Activated CD4-positive, CD25-positive, alpha-beta regulatory T cell treated with anti-CD3 and anti-CD28 coated beads, Interleukin-2, amount 50 U/mL, for 16 hours (primary cell): ENCODE results near the gene PPP1R13L.

Experiments used
- DNase-seq: peaks from one replicate; pipeline ENCODE4 v3.0.0-alpha.2; 2020; ENCODE audit warnings: low read depth, low spot score

Gene PPP1R13L, protein sequence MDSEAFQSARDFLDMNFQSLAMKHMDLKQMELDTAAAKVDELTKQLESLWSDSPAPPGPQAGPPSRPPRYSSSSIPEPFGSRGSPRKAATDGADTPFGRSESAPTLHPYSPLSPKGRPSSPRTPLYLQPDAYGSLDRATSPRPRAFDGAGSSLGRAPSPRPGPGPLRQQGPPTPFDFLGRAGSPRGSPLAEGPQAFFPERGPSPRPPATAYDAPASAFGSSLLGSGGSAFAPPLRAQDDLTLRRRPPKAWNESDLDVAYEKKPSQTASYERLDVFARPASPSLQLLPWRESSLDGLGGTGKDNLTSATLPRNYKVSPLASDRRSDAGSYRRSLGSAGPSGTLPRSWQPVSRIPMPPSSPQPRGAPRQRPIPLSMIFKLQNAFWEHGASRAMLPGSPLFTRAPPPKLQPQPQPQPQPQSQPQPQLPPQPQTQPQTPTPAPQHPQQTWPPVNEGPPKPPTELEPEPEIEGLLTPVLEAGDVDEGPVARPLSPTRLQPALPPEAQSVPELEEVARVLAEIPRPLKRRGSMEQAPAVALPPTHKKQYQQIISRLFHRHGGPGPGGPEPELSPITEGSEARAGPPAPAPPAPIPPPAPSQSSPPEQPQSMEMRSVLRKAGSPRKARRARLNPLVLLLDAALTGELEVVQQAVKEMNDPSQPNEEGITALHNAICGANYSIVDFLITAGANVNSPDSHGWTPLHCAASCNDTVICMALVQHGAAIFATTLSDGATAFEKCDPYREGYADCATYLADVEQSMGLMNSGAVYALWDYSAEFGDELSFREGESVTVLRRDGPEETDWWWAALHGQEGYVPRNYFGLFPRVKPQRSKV

DNA sequence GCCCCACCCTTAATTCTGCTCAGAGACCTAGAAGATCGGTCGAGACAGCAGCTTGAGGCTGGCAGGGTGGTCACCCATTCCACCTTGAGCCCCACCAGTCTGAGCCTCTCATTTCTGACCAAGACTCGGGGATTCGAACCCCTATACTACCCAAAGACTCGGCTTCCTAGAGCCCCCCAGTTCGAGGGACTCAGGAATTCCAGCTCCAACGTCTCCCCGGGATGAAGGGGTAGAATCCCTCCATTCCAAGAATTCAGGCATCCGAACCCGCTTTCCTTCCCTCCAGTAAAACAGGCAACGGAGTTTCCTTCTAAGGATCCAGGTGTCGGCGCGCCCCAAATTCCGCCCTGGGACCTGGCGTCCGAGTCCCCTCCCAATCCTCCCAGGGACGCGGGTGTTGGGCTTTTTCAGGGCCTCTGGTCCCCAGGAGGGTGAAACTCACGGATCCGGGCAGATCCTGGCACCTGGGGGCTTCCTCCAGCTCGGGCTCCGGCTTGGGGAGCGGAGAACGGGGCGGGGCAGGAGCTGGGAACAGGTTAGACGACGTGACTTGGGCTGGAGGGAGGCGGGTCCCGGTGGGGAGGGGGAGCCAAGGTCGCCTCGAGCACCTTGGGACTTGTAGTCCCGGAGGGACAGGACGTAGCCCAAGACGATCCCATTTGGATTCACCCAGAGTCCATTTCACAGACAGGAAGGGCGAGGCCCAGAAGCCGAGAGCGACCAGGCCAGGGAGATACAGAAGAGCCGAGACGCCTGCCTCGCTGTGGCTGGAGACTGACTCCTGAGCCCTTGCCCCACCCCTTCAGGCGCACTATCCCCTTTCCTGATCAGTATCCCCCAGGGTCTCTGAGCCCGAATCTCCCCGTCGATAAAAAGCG lies at the start of gene PPP1R13L:
Gene PPP1R13L (minus strand): TSS at position 513 of the 878 bp plus-strand sequence. CDS start 6,751 bp downstream, outside the sequence.
- peak; percentile 23 for DNase-seq

DNA sequence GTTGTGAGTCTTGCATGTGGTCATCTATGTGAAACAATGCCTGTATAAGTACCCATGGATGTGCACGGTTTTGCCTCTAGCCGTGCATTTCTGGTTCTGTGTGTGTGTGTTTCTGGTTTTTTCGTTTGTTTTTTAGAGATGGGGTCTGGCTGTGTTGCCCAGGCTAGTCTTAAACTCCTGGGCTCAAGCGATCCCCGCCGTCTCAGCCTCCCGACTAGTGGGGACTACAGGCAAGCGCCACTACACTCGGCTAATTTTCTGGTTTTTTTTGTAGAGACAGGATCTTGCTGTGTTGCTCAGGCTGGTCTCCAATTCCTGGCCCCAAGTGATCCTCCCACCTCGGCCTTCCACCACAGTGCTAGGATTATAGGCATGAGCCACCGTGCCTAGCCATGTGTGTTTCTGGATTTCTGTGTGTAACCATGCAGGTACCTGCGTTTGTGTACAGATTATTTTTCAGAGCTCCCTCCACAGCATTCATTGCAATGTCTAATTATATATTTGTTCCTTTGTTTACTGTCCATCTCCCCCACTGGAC lies 47.0 kb upstream of the PPP1R13L start:
- no peak for DNase-seq

DNA sequence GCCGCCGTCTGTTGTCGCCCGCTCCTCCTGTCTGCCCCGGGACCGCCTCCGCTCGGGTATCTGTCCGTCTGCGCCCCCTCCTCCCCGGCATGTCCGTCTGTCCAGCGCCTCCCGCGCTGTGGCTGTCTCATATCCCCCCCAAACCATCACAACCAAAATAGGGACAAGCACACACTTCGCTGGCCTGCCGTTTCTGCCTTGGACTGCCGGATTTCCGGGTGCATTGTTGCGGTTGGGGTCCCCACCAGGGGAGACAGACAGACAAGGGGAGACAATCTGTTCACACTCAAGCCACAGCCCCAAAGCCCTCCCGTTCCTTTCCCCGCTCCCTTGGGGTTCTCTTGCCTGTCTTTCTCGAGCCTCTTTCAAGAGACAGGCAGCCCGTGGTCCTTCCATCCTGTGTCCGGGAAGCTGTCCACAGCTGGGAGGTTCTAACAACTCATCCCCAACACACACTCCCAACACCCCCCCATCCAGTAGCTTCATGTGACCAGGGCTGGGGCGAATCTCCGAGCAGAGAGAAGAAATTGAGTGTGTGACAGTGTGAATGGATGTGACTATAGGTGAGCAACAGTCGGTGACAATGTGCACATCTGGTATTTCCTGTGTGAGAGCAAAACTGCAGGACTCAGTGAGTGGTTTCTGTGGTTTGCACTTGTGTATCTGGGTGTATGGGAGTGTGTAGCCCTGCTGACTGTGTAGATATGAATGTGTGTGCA lies 46.4 kb upstream of the PPP1R13L start:
- no peak for DNase-seq

DNA sequence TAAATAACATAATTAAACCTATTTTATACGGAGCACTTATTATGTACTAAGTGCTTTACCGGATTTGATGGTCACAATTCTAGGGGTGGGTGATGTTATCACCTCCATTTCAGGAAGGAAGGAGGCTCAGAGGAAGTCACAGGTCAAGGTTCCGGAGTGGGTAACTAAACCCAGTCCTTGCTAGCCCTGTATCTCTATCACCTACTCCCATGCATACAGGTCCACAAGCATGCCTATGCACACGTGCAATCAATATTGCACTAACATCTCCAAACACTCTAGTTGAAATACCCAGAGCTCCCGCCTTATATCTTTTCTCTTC lies 45.1 kb upstream of the PPP1R13L start:
- DNase-seq = no peak

DNA sequence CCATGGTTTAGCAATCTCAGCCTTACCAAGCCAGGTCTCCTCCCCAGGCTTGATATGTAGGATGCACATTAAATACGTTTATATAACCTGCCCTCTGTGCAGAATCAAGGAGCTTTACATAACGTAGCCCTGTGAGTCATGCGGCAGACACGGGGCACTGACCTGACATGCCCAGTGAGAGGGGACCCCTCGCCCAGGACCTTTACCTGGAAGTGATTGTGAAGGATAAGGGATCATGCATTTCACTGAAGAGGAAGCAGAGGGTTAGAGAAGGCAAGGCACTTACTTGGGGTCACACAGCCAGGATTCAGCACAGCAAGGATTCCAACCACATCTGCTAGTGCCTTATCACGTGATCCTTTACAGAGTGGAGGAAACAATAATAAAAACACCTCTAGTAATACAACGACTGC lies 44.0 kb upstream of the PPP1R13L start:
- DNase-seq = no peak

DNA sequence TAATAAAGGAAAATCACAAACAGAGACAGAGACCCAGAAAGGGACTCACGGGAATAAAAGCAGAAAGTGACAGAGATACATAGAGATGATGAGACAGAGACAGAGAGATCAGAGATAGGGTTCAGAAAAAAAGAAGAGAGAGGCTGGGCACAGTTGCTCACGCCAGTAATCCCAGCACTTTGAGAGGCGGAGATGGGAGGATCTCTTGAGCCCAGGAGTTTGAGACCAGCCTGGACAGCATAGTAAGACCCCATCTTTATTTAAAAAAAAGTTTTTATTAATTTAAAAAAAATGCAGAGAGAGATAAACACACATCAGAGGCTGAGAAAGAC lies 43.5 kb upstream of the PPP1R13L start:
- DNase-seq = no peak

DNA sequence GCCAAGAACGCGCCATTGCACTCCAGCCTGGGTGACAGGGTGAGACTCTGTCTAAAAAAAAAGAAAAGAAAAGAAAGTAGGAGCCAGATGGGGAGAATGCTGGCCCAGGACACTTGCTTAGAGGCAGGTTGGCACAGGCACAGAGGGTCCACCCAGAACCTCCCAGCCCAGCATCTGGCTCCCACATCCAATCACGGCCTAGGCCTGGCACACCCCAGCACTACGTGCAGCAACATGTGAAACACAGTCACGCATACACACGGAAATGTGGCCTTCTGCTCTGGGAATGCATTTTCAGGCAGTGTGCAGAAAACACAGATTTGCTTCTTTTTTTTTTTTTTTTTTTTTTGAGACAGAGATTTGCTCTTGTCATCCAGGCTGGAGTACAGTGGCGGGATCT lies 42.1 kb upstream of the PPP1R13L start:
- no peak for DNase-seq

DNA sequence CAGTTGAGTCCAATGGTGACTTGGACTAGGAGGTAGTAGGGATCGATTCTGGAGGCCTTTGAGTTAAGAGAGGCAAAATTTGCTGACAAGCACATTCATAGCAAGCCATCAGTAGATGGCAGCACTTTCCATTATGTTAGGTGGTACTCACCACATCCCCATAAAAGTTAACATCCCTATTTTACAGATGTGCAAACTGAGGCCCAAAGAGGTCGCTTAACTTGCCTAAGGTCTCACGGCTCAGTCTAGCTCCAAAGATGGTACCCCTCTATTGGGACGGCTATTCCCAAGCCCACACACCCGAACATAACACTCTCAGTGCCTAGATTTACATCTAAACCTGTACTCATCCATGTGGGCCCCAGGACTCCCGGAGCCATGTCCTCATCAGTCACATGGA lies 41.4 kb upstream of the PPP1R13L start:
- DNase-seq = no peak

DNA sequence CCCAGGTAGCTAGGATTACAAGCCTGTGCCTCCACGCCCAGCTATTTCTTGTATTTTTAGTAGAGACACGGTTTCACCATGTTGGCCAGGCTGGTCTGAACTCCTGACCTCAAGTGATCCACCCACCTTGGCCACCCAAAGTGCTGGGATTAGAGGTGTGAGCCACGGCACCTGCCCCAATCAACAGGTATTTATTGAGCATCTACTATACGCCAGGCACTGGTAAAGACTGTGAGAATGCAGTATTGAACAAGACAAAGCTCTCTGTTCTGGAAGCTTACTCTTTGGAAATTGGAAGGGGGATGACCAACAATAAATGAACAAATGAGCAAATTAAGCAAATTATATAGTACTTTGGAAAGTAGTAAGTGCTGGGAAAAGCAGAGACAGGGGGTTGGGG lies 40.3 kb upstream of the PPP1R13L start:
- DNase-seq = no peak

DNA sequence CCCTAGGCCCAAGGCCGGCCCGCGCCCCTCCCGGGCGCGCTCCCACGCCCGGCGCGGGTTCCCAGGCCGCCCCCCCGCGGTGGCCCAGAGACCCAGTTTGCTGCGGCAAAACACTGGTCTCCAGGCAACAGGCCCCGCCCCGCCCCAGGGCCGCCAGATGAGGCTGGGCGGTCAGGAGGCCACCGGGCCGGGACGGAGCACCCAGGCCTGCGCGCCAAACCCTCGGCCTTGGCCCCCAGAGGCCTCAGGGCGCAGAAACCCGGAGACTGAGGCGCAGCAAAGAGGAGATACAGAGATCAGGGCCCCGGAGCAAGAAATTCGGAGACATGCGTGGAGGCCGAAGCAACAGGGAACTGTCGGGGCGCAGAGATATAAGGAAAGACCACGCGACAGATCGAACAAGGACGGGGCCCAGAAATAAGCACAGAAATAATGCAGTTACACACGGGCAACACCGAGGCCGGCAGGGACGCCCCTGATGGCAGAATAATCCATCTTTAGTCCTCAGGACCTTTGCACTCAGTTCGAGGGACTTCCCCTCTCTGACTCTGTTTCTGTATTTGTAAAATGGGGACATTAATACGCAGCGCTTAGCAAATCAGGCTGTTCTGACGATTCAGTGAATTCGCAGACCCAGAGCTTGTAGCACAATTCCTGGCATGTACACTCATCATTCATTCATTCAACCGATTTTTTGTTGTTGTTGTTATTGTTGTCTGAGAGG lies 39.6 kb upstream of the PPP1R13L start:
- peak; percentile 66 for DNase-seq

DNA sequence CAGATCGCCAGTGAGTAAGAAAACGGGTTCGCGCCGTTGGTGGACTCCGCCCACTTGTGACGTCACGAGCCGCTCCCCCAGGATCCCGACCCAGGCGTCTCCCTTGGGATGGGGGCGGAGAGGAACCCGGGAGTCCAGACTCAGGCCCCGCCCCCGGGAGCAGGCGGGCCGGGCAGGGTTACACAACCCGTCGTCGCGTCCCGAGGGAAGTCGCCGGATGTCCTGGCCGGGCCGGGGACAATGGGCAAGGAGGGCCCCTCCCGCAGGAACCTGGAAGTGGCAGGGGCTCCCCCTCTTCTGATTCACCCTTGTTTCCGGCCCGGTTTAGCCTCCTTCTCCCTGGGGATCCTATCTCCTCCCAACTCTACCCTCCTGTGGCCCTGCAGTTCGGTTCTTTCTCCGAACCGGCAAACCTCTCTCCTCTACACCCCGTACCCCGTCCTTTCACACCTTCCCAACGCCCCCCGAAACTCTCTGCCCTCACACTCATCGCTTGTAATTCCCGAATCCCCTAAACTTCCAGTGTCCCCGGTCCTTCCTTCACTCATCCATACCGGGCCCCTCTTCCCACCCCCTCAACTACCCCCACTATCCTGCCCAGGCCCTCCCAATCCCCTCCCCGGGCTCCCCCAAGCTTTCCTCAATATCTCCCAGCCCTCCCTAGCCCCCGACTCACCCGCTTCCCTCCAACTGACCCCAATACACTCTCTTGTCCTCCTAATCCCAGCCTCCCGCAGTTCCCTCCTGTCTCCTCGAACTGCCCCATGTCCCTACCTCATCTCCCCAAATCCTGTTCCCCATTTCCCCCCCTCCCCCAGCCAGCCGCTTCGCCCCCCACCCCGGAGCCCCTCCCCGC lies 38.8 kb upstream of the PPP1R13L start:
- DNase-seq = no peak

DNA sequence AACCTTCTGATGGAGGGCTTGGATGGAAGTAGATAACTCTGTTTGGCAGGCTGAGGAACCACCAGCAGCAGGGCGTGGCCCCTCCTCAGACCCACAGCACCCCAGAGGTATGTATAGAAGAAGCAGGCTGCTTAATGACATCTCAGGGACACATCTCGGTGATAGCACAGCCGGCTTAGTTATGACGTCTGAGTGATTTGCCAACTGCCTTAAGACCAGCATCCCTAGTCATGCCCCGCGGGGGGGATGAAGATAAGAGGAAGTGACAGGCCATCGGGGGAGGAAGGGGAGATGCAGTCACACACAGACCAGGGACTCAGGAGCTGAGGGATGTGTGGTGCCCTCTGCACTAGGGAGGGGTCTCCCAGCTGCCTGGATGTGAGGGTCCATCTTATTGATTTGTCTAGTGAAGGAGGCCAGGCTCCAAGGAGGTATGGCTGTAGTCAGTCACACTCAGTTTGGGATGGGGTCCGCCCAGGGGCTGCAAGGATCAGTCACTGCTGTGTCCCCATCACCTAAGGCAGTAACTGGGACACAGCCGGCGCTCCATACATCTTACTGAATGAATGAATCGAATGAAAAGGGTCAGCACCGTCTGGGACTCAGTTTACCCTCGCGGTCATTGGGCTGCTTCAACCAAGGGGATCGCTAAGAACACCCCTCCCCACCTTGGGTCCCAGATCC lies 38.1 kb upstream of the PPP1R13L start:
- no peak for DNase-seq

DNA sequence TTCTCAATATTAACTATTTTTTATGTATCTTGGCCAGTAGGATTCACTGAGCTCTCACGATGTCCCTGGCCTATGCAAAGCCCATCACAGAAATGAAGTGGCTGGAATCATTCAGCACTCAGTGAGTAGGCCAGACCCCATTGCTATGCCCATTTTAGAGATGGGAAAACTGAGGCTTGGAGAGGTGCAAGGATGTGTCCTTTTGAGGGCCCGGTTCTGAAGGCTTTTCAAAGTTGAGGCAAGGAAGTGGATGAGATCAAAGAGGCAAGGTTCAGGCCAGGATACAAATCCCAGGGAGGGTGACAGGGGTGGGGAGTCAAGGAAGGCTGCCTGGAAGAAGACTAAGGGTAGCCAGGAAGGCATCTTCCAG lies 37.5 kb upstream of the PPP1R13L start:
- no peak for DNase-seq

DNA sequence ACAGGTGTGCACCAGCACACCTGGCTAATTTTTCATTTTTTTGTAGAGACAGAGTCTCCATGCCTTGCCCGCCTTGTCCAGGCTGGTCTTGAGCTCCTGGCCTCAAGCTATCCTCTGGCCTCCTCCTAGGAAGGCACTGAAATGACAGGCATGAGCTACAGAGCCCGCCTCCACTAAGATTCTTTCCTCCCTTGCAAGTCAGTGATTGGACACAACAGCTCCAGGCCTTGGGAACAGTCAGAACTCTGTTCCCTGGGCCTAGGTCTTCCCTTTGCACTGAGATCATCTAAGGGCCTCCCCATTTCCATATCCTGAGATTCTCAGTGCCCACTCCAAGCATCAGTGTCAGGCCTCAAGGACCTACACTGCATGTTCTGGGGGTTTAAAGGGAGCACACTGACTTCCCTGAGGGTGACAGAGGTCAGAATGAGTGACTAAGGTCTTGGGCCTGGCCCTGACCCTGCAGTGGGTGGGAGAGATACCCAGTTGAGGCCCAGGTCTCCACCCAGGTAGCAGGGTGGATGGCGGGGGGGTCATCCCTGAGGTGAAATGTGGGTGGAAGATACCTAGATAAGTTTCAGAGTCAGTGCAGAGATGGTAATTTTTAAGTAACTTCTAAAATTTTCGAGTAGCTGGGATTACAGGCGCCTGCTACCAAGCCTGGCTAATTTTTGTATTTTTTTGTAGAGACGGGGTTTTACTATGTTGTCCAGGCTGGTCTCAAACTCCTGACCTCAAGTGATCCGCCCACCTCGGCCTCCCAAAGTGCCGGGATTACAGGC lies 36.2 kb upstream of the PPP1R13L start:
- DNase-seq = no peak

DNA sequence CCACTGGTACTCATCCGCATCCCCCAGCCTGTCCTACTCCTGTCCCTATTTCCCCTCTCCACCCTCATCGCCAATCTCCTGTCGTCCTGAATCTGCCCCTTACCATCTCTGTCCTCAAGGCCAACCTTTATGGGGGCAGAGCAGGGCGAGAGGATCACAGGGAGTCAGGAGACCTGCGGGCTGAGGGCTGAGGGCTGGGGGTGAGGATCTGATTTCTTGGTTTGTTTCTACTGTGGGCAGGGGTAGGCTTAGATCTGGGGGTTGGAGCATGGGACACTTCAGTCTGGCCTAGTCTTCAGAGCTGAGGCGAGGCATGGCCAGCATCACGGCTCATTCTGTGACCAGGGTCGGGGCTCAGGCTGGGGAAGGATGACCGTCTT lies 35.4 kb upstream of the PPP1R13L start:
- no peak for DNase-seq

DNA sequence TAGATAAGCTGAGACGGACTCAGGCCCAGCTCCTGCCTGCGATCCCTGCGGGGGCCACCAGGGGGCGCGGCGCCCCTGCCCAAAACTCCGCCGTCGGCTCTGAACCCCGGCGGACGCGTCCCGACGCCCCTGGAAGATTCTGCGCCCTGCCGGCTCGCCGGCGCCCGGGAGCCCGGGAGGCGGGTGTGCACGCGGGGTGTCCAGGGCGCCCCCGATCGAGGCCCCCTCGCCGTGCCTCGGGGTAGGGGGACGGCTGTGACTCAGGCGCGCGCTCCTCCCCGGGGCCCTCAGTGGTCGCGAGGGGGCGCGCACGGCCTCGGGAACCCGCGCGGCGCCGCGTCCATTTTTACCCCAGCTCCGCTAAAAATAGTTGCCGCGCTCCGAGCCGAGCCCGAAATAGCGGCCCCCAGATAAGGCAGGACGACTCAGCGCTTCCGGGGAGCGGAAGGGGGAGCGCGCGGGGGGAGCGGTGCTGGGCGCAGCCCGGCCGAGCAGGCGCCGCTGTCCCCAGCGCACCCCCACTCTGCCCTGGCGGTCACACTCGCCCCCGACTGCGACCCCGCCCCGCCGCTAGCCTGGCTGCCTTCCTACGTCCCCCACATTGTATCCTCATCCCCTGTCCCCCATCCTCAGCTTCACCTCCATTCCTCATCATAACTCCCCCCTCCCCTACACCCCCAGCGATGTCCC lies 34.8 kb upstream of the PPP1R13L start:
- DNase-seq = peak; percentile 69

DNA sequence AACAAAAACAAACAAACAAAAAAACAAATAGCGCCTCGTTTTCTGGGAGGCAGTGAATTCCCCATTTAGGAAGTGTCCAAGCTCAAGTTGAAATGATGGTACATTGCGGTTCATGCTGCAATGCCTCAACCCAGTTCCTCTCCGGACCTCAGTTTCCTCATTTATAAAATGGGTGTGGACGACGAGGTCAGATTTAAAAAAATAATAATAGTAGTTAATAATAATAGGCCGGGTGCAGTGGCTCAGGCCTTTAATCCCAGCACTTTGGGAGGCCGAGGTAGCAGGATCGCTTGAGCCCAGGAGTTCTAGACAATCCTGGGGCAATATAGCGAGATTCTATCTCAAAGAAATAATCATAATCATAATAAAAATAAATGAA lies 34.3 kb upstream of the PPP1R13L start:
- DNase-seq = no peak

DNA sequence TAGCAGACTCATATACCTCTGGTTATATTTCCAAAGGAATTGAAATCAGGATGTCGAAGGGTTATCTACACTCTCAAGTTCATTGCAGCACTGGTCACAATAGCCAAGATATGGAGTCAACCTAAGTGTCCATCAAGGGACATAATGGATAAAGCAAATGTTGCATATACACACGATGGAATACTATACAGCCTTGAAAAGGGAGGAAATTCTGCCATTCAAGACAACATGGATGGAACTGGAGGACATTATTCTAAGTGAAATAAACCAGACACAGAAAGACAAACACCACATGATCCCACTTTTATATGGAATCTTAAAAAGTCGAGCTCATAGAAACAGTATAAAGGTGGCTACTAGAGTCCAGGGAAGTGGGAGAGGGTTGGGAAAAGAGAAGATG lies 32.5 kb upstream of the PPP1R13L start:
- no peak for DNase-seq
